ENCODE results near the gene CHST9. TPM values are rescaled to one million over a fixed set of nuclear protein-coding genes. Genes with fewer than 3 reads are reported as not detected.
"Not testable (repeated sequence)": the region's sequence is repeated elsewhere in the genome, so short reads cannot be mapped to it uniquely, and the experiment has no call there.

Gene CHST9
- total RNA-seq, 2 experiments from 2014 or later, result not detected

GRCh38 chr18:27149240-27149639, 35.9 kb downstream of the CHST9 start:
- H3K27ac Mint-ChIP-seq; CTCF ChIA-PET; intact Hi-C loops (cut with micrococcal nuclease); DNase-seq; H3K4me3 Mint-ChIP-seq; H3K36me3 Mint-ChIP-seq; H3K27me3 Mint-ChIP-seq; H3K4me1 Mint-ChIP-seq (ENCODE audit: low read depth); POLR2A ChIA-PET: not testable (repeated sequence)
- H3K9me3 Mint-ChIP-seq, result peaks cover 27% of the 10 kb centered on the region

DNA sequence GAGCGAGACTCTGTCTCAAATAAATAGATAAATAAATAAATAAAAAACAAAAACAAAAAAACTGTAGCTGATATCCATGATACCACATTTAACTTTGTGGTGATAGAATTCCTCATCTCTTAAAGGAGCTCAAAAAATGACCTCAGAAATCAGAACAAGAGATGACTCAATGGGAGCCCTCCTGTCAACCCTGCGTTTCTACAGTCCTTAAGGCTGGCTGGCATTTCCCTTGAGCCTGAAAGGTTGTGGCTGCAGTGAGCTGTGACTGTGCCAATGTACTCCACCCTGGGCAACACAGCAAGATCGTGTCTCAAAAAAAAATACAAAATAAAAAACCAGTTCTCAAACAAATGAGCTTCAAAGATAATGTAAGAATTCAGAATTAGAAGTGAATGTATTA, 40.4 kb downstream of the CHST9 start:
- H3K27me3 Mint-ChIP-seq, result no peaks in the 10 kb centered on the region
- ChIA-PET CTCF (no interaction called here), POLR2A (no interaction called here)
- H3K27ac Mint-ChIP-seq, result no peak overlapping the region
- no peak overlapping the region for H3K4me3 Mint-ChIP-seq
- intact Hi-C loops (cut with micrococcal nuclease), result no loop called here
- no peaks in the 10 kb centered on the region for H3K36me3 Mint-ChIP-seq
- H3K9me3 Mint-ChIP-seq, result peaks cover 15% of the 10 kb centered on the region
- H3K4me1 Mint-ChIP-seq (ENCODE audit: low read depth), result no peaks in the 10 kb centered on the region
- DNase-seq, result no peak

GRCh38 chr18:27143580-27144287, 41.4 kb downstream of the CHST9 start:
- no peak for DNase-seq
- H3K27ac Mint-ChIP-seq, result no peak overlapping the region
- CTCF ChIA-PET, result no interaction called here
- H3K4me1 Mint-ChIP-seq (ENCODE audit: low read depth), result no peaks in the 10 kb centered on the region
- no peak overlapping the region for H3K4me3 Mint-ChIP-seq
- intact Hi-C loops (cut with micrococcal nuclease), result no loop called here
- POLR2A ChIA-PET, result no interaction called here
- no peaks in the 10 kb centered on the region for H3K36me3 Mint-ChIP-seq
- H3K27me3 Mint-ChIP-seq, result no peaks in the 10 kb centered on the region
- peaks cover 9% of the 10 kb centered on the region for H3K9me3 Mint-ChIP-seq

DNA sequence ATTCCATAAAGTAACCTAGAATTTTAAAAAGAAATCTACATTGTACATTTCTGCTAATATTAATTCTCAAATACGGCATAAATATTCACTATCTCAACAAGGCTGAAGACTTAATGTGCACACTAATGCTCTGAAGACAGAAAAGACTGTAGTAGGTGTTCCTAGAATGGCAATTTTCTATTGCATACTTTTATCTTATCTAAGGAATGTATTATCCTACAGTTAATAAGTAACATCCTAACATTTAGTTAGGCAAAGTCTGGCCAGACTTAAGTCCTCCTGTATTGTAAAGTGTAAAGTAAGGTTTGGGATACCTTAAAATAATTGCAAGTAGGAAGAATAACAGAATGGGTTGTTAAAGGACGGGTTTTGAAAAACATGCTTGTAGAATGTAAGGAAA, 42.2 kb downstream of the CHST9 start:
- H3K4me3 Mint-ChIP-seq, result no peak overlapping the region
- intact Hi-C loops (cut with micrococcal nuclease), result no loop called here
- no peaks in the 10 kb centered on the region for H3K36me3 Mint-ChIP-seq
- H3K27me3 Mint-ChIP-seq, result no peaks in the 10 kb centered on the region
- POLR2A ChIA-PET, result no interaction called here
- DNase-seq, result no peak
- peaks cover 7% of the 10 kb centered on the region for H3K9me3 Mint-ChIP-seq
- no peaks in the 10 kb centered on the region for H3K4me1 Mint-ChIP-seq (ENCODE audit: low read depth)
- CTCF ChIA-PET, result no interaction called here
- H3K27ac Mint-ChIP-seq, result no peak overlapping the region

DNA sequence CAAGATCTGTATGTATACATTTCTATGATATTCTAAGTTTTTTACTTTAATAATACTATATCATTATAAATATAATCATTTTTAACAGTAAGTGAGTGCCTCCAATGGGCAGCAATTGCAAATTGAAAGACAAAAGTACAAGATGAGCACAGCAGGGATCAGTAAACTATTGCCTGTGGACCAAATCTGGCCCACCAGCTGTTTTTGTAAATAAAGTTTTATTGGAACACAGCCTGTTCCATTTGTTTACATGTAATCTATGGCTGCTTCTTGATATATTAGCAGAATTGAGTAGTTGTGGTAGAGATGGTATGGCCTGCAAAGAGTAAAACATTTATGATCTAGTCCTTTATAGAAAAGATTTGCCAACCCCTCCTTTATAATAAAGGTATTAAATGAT, 43.2 kb downstream of the CHST9 start:
- no peak overlapping the region for H3K27ac Mint-ChIP-seq
- intact Hi-C loops (cut with micrococcal nuclease), result no loop called here
- no peak overlapping the region for H3K4me3 Mint-ChIP-seq
- POLR2A ChIA-PET, result no interaction called here
- H3K36me3 Mint-ChIP-seq, result no peaks in the 10 kb centered on the region
- CTCF ChIA-PET, result no interaction called here
- H3K9me3 Mint-ChIP-seq, result peaks cover 6% of the 10 kb centered on the region
- H3K27me3 Mint-ChIP-seq, result no peaks in the 10 kb centered on the region
- no peaks in the 10 kb centered on the region for H3K4me1 Mint-ChIP-seq (ENCODE audit: low read depth)
- DNase-seq, result no peak

DNA sequence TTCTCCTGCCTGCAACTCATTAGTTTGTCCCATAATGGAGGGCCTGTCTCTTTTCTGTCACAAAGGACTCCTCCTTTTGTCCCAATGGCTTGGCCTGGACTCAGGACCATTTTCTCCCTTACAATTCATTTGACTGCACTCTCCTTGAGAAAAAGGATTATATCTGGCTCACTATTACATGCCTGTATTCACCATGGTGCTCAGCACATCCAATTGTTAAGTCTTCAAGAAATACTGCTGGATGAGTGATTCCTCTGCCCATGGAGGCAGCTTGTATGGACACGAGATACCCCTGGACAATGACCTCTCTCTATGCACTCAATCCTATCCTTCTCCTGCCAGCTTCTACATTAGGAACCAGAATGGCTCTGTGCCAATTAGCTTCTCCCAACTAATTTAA, 47.0 kb downstream of the CHST9 start:
- H3K9me3 Mint-ChIP-seq, result peaks cover 5% of the 10 kb centered on the region
- ChIA-PET POLR2A (no interaction called here), CTCF (no interaction called here)
- no peak overlapping the region for H3K27ac Mint-ChIP-seq
- intact Hi-C loops (cut with micrococcal nuclease), result no loop called here
- H3K36me3 Mint-ChIP-seq, result no peaks in the 10 kb centered on the region
- H3K4me3 Mint-ChIP-seq, result no peak overlapping the region
- DNase-seq, result no peak
- no peaks in the 10 kb centered on the region for H3K4me1 Mint-ChIP-seq (ENCODE audit: low read depth)
- H3K27me3 Mint-ChIP-seq, result no peaks in the 10 kb centered on the region

DNA sequence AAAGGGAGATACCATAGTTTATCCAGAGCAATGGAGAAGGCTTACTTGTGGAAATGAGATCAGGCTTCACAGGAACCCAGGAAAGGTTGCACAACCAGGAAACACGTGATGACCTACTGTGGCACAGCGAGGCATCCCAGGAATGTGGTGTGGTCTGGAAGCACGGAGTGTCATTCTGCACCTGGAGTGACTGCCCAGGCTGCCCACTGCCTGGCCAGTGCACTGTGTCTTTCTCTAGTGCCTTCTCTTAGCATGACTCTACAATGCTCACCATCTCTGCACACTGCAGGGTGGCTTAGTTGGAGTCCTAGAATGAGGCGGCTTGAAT, 48.9 kb downstream of the CHST9 start:
- Mint-ChIP-seq H3K27ac (no peak overlapping the region), H3K9me3 (peaks cover 5% of the 10 kb centered on the region), H3K4me3 (no peak overlapping the region), H3K27me3 (no peaks in the 10 kb centered on the region), H3K36me3 (no peaks in the 10 kb centered on the region), H3K4me1 (ENCODE audit: low read depth) (no peaks in the 10 kb centered on the region)
- POLR2A ChIA-PET, result no interaction called here
- CTCF ChIA-PET, result no interaction called here
- intact Hi-C loops (cut with micrococcal nuclease), result no loop called here
- DNase-seq, result no peak

GRCh38 chr18:27135504-27136207, 49.5 kb downstream of the CHST9 start:
- Mint-ChIP-seq H3K36me3 (no peaks in the 10 kb centered on the region), H3K27me3 (no peaks in the 10 kb centered on the region), H3K27ac (no peak overlapping the region), H3K4me3 (no peak overlapping the region), H3K4me1 (ENCODE audit: low read depth) (no peaks in the 10 kb centered on the region), H3K9me3 (peaks cover 5% of the 10 kb centered on the region)
- intact Hi-C loops (cut with micrococcal nuclease), result no loop called here
- CTCF ChIA-PET, result no interaction called here
- POLR2A ChIA-PET, result no interaction called here
- no peak for DNase-seq

- Mint-ChIP-seq H3K36me3 (no peaks in the 10 kb centered on the region), H3K4me3 (no peak overlapping the region), H3K9me3 (peaks cover 3% of the 10 kb centered on the region), H3K27ac (no peak overlapping the region), H3K27me3 (no peaks in the 10 kb centered on the region), H3K4me1 (ENCODE audit: low read depth) (no peaks in the 10 kb centered on the region)
- CTCF ChIA-PET, result no interaction called here
- intact Hi-C loops (cut with micrococcal nuclease), result no loop called here
- POLR2A ChIA-PET, result no interaction called here
- no peak for DNase-seq
Observed at GRCh38 chr18:27130065-27130630, 55.0 kb downstream of the CHST9 start.

GRCh38 chr18:27124196-27124595, 60.9 kb downstream of the CHST9 start:
- Mint-ChIP-seq H3K27ac (no peak overlapping the region), H3K4me1 (ENCODE audit: low read depth) (no peaks in the 10 kb centered on the region), H3K36me3 (no peaks in the 10 kb centered on the region), H3K27me3 (no peaks in the 10 kb centered on the region), H3K4me3 (no peak overlapping the region), H3K9me3 (no peaks in the 10 kb centered on the region)
- POLR2A ChIA-PET, result no interaction called here
- no peak for DNase-seq
- CTCF ChIA-PET, result no interaction called here
- intact Hi-C loops (cut with micrococcal nuclease), result no loop called here

DNA sequence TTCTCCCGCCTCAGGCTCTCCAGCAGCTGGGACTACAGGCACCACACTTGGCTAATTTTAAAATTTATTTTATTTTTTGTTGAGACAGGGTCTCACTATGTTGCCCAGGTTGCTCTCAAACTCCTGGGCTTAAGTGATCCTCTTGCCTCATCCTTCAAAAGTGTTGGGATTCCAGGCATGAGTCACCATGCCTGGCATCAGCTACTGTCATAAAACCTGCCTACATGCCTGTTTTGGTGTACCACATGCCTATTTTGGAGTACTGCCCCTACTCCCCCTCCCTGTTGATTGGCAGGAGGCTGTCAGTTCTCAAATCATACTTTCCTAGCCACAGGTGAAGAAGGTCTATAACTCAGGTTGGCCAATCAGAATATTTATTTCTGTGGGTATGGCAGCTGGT, 64.0 kb downstream of the CHST9 start:
- H3K27ac Mint-ChIP-seq, result no peak overlapping the region
- intact Hi-C loops (cut with micrococcal nuclease), result no loop called here
- no peak for DNase-seq
- H3K4me3 Mint-ChIP-seq, result no peak overlapping the region
- POLR2A ChIA-PET, result no interaction called here
- no peaks in the 10 kb centered on the region for H3K4me1 Mint-ChIP-seq (ENCODE audit: low read depth)
- no peaks in the 10 kb centered on the region for H3K9me3 Mint-ChIP-seq
- H3K36me3 Mint-ChIP-seq, result no peaks in the 10 kb centered on the region
- CTCF ChIA-PET, result no interaction called here
- H3K27me3 Mint-ChIP-seq, result no peaks in the 10 kb centered on the region

GRCh38 chr18:27120246-27120645, 64.9 kb downstream of the CHST9 start:
- no peak overlapping the region for H3K27ac Mint-ChIP-seq
- no peaks in the 10 kb centered on the region for H3K27me3 Mint-ChIP-seq
- ChIA-PET POLR2A (no interaction called here), CTCF (no interaction called here)
- no peak overlapping the region for H3K4me3 Mint-ChIP-seq
- intact Hi-C loops (cut with micrococcal nuclease), result no loop called here
- no peaks in the 10 kb centered on the region for H3K9me3 Mint-ChIP-seq
- H3K36me3 Mint-ChIP-seq, result no peaks in the 10 kb centered on the region
- no peaks in the 10 kb centered on the region for H3K4me1 Mint-ChIP-seq (ENCODE audit: low read depth)
- no peak for DNase-seq

DNA sequence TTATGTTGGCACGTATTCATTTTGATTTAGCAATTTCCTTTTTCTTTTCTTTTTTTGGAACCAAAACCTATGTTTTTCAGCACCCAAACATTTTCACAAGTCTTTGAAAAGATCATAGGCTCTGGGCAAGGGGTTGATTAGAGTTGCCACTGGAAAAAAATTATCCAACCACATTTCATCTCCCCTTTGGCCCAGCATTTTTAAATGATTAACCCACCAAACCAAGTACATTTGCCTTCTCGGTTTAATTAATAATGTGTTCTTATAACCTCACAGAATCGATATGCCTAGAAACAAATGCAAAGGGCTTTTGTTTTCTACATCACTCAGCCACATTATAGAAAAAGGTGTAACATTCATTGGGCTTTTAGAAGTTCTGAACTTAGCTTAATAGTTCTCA, 66.1 kb downstream of the CHST9 start:
- intact Hi-C loops (cut with micrococcal nuclease), result no loop called here
- no peaks in the 10 kb centered on the region for H3K4me1 Mint-ChIP-seq (ENCODE audit: low read depth)
- H3K4me3 Mint-ChIP-seq, result no peak overlapping the region
- ChIA-PET CTCF (no interaction called here), POLR2A (no interaction called here)
- H3K27ac Mint-ChIP-seq, result no peak overlapping the region
- H3K36me3 Mint-ChIP-seq, result no peaks in the 10 kb centered on the region
- peaks cover 5% of the 10 kb centered on the region for H3K9me3 Mint-ChIP-seq
- no peak for DNase-seq
- no peaks in the 10 kb centered on the region for H3K27me3 Mint-ChIP-seq
